Amniotic stem cell (primary cell): ENCODE measurements around the gene CTSA.

Experiments used
- DNase-seq: peaks from one replicate; lab custom pipeline; 2025; lab: John Stamatoyannopoulos, UW

CTSA gene

GRCh38 chr20:45938727-45939438 is 47.7 kb downstream of the CTSA start:
- DNase-seq, result no peak

GRCh38 chr20:45940053-45940452 is 48.9 kb downstream of the CTSA start:
- no peak for DNase-seq

- no peak for DNase-seq
These were observed 49.3 kb downstream of the CTSA start for GRCh38 chr20:45940469-45940868.

GRCh38 chr20:45943613-45944012 is 52.5 kb downstream of the CTSA start:
- no peak for DNase-seq

GRCh38 chr20:45944151-45944964 is 53.2 kb downstream of the CTSA start:
- no peak for DNase-seq

GRCh38 chr20:45944965-45945677 is 54.0 kb downstream of the CTSA start:
- no peak for DNase-seq

- DNase-seq, result no peak
These were observed 54.6 kb downstream of the CTSA start for GRCh38 chr20:45945678-45946148.

- no peak for DNase-seq
These were observed 55.2 kb downstream of the CTSA start for GRCh38 chr20:45946149-45946970.

GRCh38 chr20:45947110-45947866 is 56.2 kb downstream of the CTSA start:
- no peak for DNase-seq

- no peak for DNase-seq
These were observed 57.2 kb downstream of the CTSA start for GRCh38 chr20:45948261-45948733.
